Fibroblast of skin of left biceps (primary cell): ENCODE results near the gene DFFB.

Experiments used
- DNase-seq, 2 experiments: peaks; one replicate each; pipeline ENCODE4 v3.0.0-alpha.2; 2013; ENCODE audit warnings: low read depth in 2 of 2

The DFFB gene

DNA sequence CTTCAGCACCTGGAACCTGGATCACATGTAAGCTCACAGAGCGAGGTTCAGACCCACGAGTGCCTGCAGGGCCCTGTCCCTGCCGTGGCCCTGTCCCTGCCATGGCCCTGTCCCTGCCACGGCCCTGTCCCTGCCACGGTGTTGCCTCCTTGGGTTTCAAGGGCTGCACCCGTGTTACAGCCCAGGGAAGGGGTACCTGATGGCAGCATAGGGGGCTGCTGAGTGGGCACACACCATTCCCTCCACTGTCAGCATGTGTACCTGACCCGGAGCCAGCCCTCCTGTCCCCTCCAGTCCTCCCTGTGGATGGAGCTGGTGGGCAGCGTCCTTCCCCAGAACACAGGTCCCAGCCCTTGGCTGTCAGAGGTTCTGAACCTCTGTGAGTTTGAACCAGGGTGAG, 15.3 kb downstream of the DFFB start:
- DNase-seq: no peak

DNA sequence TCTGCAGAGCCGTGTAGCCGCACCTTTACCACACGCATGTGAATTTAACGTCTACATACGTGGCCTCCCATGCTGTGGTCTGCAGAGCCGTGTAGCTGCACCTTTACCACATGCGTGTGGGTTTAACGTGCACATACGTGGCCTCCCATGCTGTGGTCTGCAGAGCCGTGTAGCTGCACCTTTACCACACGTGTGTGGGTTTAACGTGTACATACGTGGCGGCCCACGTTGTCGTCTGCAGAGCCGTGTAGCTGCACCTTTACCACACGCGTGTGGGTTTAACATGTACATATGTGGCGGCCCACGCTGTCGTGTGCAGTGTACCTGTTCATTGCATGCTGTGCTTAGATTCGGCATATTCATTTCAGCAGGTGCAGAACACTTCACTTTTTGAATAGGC, 17.5 kb downstream of the DFFB start:
- DNase-seq: no peak

DNA sequence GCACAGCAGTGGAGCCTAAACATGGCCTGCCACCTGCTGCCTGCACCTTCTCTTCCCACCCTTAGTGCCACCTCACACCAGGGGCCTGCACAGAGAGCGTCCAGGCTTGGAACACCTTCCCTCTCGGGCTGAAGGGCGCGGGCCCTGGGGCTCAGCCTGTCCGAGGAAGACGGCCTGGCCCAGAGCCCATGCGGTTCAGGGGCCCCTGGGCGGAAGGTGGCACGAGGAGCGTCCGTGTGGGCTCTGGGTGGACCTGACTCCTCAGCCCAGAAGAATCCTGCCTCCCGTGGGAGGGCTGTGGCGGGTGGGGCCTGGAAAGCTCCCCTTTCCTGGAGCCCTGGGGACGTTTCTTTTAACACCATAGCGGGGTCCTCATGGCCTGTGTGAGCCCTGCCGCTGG, 19.4 kb downstream of the DFFB start:
- DNase-seq: no peak

DNA sequence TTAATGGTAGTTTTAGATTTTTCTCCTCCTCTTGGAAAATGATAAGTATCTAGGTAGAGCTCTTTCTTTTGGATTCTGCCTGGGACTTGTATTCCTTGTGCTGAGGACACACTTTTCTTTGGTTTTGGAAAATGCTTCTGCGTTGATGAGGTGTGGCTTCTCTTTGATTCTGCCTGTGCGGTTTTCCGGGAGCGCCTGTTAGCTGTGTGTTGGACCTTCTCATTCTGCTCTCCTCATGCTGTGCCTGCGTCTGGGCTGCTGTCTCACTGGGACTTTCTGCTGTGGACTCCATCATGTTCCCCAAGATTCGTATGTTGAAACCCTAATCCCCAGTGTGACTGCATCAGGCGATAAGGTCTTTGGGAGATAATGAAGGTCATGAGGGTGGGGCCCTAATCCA, 21.8 kb downstream of the DFFB start:
- DNase-seq: no peak

DNA sequence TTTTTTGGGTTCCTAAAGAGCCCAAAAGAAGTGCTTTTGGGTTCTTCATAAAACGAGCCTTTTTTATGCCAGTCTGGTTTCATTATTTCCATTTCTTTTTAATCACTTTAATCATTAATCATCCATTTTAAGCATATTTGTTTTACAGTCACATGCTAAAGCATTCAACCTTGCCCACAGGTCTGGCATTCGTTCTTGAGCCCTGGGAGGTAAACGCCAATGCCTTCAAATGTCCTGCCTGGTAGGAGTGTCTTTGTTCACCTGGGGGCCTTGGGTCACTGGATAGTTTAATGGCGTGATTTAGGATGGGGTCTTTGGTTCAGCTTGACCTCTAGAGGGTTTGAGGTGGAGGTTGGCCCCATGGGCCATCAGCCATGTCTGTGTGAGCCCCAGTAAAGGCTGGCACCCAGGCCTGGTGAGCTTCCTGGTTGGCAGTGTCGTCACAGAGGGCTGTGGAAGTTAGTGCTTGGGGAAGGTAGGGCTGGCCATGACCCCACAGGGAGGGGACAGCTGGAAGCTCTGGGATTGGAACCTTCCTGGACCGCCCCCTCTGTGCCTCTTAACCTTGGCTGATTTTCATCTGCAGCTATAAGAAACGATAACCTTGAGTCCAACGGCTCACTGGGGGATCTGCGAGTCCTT, 22.6 kb downstream of the DFFB start:
- DNase-seq: no peak

DNA sequence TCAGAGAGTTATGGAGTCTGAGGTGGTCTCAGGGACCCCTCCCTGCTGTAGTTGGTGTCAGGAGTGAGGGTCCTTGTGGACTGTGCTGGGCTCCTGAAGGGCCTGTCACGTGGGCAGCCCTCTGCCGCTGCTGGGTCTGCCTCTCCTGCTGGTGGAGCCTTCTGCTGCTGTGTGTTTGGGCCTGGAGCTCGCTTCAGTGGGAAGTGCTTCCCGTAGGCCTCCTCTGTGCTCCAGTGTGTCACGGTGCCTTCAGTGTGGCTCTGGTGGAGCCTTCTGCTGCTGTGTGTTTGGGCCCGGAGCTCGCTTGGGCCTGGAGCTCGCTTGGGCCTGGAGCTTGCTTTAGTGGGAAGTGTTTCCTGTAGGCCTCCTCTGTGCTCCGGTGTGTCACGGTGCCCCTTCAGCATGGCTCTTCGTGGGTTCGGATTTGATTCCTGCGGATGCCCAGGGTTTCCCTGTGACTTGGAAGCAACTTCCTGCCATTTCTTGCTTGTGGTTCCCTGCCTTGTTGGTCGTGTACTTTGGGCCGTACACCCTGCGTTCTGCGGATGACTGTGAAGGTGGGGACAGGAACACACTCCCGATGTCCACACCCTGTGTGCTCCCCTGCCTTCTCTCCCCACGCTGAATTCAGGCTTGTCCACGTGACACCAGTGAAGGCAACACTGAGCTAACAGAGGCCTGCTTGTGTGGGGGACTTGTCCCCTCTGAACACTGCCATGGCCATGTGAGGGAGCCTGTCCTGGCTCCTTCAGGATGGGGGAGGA, 23.3 kb downstream of the DFFB start:
- no peak for DNase-seq

DNA sequence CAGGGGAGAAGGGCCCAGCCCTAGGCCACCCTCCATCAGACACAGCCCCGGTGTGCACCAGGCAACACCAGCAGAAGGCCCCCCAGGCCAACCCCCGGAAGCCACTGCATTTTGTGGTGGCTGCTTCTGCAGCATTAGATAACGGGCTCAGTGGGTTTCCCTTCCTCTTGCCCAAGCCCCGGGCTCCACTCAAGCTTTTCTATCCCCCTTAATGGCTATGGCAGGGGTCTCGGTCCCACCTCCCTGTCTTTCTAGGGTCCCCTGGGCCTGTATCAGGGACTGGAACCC, 23.9 kb downstream of the DFFB start:
- DNase-seq: no peak

DNA sequence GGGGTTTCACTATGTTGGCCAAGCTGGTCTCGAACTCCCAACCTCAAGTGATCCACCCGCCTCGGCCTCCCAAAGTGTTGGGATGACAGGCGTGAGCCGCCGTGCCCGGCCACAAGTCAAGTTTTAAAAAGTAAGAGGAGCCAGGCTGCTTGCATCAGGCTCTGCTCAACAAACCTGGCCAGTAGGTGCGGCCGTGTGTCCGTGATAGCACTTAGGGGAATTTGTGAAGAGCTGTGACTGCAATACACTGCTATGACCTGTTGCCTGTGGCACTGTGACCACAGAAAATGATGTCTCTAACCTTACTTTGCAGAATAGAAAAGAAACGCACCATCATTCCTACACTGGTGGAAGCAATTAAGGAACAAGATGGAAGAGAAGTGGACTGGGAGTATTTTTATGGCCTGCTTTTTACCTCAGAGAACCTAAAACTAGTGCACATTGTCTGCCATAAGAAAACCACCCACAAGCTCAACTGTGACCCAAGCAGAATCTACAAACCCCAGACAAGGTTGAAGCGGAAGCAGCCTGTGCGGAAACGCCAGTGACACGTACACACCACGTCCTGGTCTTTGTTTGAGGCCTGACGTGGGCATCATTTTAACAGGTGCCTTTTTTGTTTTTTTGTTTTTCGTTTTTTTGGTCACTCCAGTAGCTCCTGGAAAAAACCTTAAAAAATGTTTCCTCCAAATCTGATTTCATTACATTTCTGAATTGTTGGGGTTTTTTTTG, 26.1 kb downstream of the DFFB start:
- DNase-seq: no peak

DNA sequence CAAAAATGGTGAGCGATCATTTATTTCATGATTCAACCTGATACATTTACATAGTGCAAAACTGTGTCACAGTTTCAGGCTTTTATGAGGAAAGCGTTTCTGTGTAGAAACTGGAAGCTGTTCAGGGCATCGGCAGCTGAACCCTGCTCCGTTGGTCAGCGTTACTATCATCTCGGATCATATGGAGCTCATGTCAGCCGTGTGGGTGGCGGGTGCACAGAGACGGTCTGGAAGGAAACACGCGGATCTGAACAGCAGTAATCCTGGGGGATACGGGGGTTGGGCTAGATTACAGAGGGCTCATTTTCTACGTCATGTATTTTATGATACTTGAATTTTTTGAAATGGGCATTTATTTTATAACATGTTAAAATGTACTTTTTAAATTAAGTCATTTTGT, 27.7 kb downstream of the DFFB start:
- no peak for DNase-seq

DNA sequence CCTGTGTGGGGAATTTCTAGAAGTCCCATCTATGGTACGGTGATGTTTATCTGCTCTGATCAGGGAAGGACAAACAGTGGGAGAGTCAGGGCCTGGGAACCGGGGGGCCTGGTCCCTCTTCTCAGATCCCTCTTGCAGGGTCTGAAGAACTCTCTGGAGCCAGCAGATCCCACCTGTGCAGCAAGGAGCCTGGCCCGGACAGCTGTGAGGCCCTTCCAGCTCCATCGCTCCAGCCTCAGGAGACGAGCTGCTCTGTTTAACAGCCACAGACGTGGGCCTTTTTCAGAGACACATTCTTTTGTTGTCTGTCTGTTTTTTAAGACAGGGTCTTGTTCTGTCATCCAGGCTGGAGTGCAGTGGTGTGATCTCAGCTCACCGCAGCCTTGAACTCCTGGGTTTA, 28.3 kb downstream of the DFFB start:
- DNase-seq: no peak

DNA sequence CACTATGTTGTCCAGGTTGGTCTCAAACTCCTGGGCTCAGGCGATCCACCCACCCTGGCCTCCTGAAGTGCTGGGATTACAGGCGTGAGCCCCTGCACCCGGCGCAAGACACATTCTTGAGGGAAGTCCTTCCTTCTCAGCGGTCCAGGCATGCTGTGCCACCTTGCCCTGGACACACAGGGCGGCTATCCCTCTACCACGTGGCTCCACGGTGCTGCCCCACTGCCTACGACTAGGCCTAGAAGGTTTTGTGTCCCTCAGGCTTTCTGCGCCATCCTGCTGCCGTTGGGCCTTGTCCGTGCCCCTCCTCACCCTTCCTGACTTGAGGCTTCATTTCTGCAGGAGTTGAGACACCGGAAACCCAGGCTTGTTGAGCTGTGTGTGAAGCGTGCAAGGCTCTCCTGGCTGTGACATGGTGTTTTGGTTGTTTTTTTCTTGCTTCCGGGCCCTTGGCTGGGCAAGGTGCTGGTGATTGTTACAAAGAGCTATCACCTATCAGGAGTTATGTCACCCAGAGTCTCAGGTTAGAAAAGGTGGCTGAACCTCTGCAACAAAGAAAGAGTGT, 28.9 kb downstream of the DFFB start:
- no peak for DNase-seq

DNA sequence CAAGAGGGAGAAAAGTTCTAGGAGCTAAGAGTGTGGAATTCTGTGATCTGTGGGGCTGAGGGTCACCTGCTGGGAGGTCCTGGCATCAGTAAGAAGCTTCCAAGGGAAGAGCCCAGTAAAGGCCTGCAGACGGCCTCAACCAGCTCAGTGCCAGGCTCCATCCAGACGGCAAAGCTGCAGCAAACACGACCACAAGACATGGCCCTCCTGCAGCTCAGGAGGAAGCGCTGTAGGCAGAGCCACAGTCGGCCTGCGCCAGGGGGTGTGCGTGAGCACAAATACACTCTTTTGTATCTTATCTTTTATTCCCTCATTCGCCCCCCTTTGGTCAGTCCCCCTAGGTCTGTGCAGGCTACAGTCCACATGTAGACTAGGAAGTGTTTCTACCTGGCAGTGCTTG, 29.4 kb downstream of the DFFB start:
- no peak for DNase-seq

DNA sequence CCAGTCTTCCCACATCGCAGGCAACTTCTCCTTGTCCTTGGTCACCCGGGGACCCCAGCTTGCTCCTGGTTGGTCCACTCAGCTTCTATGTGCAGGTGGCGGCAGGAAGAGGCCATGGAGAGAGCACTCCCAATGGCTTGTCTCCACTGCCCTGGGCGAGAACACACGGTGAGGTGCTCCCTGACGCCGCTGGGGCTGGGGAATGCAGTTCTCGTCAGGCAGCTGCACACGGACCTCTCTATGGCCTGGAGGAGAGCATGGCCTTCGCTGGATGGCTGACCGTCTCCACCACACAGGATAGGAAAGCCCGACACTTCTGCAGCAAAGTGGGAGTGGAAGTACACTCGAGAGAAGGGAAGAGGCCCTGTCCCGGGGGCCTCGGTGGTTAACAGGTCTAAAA, 31.0 kb downstream of the DFFB start:
- no peak for DNase-seq

DNA sequence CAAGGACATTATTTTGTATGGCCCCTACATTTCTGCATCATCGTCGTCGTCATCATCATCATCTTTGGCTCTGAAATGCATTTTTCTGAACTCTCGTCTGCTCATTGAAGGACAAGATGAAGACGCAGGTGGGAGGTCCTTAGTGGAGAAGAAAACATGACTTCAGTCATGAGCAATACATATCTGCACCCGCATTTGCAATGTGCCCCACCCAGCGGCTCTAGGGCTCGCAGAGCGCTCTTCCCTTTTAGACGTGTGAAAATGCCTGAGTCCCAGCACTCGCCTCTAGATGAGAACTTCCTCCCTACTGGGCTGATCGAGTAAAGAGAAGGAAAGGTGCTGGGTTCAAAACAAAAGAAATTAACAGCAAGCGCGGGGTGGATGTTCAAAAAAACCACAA, 32.7 kb downstream of the DFFB start:
- DNase-seq: no peak

DNA sequence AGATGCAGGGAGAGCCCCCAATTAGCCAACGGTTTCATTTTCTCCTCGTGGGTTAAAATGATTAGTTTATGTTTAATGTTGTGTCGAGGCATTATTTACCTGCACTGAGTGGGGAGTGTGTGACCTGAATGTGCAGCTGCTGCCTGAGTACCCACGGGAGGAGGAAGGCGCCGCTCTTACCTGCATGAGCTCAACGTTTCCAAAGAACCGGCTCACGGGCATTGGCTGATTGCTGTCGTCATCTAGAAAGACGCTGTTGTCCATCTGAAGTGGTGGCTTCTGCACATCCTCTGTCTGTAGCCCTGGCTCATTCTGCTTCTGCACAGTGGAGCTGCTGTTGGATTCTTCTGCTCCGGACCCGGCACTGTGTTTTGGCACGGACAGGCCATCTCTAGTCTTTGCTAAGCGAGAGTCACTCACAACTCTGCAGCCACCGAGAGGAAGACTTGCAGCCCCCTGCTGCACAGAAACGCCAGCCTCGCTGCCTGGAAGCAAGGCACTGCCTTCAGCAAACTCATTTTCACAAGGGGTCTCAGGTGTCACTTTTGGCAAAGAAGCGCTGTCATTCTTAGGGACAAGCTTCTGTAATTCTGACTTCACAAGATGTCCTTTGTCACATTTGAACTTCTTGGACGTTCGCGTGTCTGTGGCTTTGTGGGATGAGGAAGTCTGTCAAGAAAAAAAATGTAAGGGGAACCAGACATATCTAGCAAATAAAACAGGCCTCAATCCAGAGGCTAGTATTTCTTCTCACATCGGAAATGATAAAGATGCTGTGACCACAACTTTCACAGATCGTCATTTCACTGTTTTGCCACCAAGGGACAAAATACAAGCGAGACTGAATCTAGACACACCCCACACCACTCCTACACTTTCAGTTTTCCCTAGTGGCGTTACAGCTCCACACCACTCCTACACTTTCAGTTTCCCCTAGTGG, 33.4 kb downstream of the DFFB start:
- no peak for DNase-seq

DNA sequence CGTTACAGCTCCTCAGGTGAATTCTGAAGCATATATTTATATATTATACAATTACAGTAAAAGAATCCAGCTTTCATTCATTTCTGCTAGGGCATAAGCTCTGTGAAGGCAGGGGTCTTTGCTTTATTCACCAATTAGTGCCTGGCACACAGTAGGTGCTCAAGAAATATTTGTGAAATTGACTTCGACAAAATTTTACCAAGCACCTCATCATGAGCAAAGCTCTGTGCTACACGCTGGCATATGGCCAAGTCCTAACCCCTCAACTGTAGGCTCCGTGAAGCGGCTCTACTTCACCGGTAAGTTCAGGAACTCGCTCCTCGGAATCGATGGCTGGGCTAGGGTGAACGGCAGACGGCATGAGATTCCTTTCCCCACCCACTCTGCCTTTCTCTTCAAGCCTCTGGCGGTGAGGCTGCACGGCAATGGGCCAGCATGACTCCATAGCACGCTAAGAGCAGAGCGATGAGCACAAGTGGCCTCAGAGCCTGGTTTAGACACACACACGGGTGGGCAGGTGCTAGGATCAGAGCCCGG, 34.1 kb downstream of the DFFB start:
- DNase-seq: no peak

DNA sequence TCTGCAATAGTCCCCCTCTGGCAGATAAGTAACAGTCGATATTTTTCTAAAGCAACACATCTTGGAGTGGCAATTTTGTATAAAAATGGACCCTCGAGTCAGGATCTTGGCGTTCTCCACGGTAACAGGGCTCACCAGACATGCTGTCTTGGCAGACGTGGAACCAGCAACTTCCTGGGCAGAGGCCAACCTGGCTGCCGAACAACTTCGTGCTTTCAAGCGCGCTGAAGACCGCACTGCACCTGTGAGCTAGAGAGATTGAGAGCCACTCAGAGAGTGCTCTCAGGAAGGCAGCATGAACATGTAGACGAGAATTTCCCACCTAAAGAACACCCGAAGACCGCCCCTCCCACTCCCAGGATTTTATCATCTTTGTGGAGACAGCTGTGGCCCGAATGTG, 35.5 kb downstream of the DFFB start:
- DNase-seq: no peak

DNA sequence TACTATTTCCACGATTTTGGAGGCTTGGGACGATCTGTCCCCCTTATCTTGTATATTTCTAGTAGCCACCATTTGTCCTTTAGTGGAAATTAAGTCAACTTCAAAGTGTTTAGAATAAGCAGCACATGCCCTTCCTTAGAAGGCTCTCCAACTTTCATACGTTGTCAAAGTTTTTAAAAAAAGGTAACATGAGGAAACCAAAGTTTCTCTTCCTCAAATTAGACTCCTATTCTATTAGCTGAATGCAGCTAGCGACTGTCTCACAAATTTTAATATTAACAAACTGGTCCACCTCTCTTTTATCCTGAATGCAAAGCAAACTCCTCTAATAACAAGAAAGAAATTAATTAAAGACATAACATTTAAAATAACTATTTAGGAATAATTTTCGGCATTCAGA, 35.9 kb downstream of the DFFB start:
- DNase-seq: no peak

DNA sequence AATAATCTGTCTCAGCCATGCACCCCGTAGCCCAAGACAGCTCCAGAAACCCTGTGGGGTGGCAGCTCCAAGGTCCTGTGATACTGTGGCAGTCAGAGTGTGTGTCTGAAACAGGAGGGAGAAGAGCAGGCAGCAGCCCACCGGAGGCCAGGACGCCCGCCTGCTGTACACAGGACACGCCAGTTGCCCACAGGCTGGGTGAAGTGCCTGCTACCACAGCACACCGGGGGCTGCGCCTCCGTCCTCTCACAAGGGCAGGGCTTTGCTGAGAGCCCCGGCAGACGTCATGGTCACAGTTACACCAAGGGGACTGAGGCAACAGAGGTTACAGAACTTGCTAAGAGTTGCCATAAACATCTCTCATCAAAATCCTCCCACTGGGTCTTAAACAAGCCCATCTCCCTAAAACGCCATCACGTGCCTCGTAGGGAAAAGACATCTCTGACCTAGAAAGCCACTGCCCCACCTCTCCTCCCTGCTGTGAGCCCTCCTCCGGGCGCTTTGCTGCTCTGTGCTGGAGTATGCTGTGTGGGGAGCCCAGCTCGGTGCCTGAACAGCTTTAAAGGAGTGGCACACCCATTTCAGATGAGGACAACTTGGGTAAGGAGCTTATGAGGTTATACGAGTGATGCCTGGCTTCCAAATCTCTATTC, 37.5 kb downstream of the DFFB start:
- DNase-seq: no peak

DNA sequence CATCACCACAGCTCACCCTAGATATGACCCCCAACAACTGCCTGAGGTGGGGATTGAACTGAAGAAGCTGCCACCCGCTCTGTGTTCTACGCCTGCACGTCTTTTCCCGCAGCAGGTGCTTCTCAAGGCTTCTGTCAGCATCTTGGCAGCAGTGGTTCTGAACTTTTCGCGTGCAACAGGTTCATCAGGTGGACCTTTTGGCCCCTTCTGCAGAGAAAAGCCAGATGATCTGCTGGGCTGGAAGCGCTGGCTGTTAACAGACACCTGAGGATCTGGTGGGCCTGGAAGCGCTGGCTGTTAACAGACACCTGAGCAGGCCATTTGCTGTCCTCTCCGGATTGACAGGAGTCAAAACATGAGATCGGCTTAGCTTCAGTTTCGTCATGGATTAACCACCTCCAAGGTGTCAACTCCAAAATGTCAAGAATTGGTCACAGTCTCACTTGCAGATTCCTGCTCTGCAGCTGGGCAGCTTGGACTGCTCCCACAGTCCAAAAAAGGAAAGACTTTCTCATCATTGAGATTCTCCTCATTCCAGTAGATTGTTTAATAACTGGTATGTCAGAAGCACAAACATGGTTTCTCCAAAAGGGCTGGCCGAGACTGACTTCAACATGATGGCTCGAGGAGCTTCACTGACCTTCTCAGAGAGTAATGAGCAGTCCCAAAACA, 38.1 kb downstream of the DFFB start:
- DNase-seq: no peak

DNA sequence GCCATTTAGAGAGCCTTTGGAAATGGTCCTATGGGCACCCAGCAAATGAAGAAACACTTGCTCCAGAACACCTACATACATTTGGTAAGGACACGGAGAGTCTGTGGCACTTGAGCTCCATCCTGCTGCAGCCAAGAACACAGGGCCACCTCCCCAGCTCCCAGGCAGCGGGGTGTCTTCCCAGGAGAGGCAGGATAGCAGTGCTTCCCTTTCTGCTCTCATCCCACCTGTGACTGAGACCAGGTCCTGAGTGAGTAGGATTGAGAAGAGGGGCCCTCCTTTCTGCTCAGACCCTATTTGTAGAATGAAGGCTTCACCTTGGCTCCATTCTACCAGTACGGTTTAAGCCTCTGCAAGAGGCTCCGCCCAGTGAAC, 38.7 kb downstream of the DFFB start:
- DNase-seq: no peak
